KBM-7 (cell line): ENCODE measurements around the gene GRIA4.

Source experiments
- DNase-seq: peaks from one replicate; pipeline ENCODE4 v3.0.0-alpha.2; 2015
- in situ Hi-C: fragments of 300-500 bp; cut with MboI; formaldehyde crosslinking; loops from 2 replicates; pipeline ENCODE4 v1.14.3; 2020; ENCODE audit warnings: low sequenced_read_pairs, low pct_unique_long_range_greater_than_20kb, mixed read lengths

Gene GRIA4

GRCh38 chr11:106017093-106017492, 407.2 kb downstream of the GRIA4 start:
- DNase-seq, result no peak
- in situ Hi-C loops, result no loop called here

GRCh38 chr11:106021181-106021966, 411.5 kb downstream of the GRIA4 start:
- no peak for DNase-seq
- in situ Hi-C loops, result no loop called here

- in situ Hi-C loops, result no loop called here
- peak; percentile 99 for DNase-seq
Measured at GRCh38 chr11:106021967-106022794, 412.3 kb downstream of the GRIA4 start, which contains the start of gene MSANTD4. Gene MSANTD4 (minus strand): TSS chr11:106022240. CDS start chr11:106010917, 11,323 bp downstream.

- in situ Hi-C loops, result no loop called here
- no peak for DNase-seq
Measured at GRCh38 chr11:106022795-106023275, 413.0 kb downstream of the GRIA4 start.

GRCh38 chr11:106030609-106031008, 420.7 kb downstream of the GRIA4 start:
- in situ Hi-C loops, result no loop called here
- no peak for DNase-seq

GRCh38 chr11:106031202-106031810, 421.4 kb downstream of the GRIA4 start:
- in situ Hi-C loops, result no loop called here
- no peak for DNase-seq
